Cardiac muscle cell (in vitro differentiated cells and primary cell): Measurements from ENCODE around the gene SPAG7. TPM values are rescaled to one million over a fixed set of nuclear protein-coding genes. Genes with fewer than 3 reads are reported as not detected.

ENCODE experiments used
- DNase-seq, 2 donors: peaks; one replicate each; pipeline versions ENCODE4 v3.0.0 to v3.0.0-alpha.2; 2010 to 2017; ENCODE audit warnings: low read depth in 1 of 2, low spot score in 1 of 2
- H3K27ac ChIP-seq: fragments of 200-600 bp; sonication (generic); 2 replicates; pipeline ENCODE4 v1.5.1; 2016
- H3K27me3 ChIP-seq: fragments of 200-600 bp; sonication (generic); 2 replicates; pipeline ENCODE4 v1.6.0; 2016; ENCODE audit warnings: control low read depth
- H3K36me3 ChIP-seq: fragments of 200-600 bp; sonication (generic); 2 replicates; pipeline ENCODE4 v1.5.1; 2016; ENCODE audit warnings: control low read depth
- H3K4me1 ChIP-seq: fragments of 200-600 bp; sonication (generic); 2 replicates; pipeline ENCODE4 v1.8.1; 2017; ENCODE audit warnings: low read depth, mild to moderate bottlenecking, mixed run types
- H3K4me3 ChIP-seq: fragments of 200-600 bp; sonication (generic); 2 replicates; pipeline ENCODE4 v1.5.1; 2016; ENCODE audit warnings: mild to moderate bottlenecking
- H3K9me3 ChIP-seq: fragments of 200-600 bp; sonication (generic); 2 replicates; pipeline ENCODE4 v1.5.1; 2017; ENCODE audit warnings: low read depth, mild to moderate bottlenecking, control low read depth
- polyA plus RNA-seq: library from polyadenylated mRNA; unstranded; fragments of >200 nt; fragmentation: Nextera tagmentation; extraction: Ambion mirVana; gene quantifications from 2 replicates; pipeline ENCODE4 v1.2.1, GENCODE V29; 2016
- total RNA-seq: library from RNA; depleted of rRNA; stranded (reverse); fragments of >200 nt; gene quantifications from 2 replicates; pipeline ENCODE4 v1.2.3, GENCODE V29; 2016
- TF ChIP-seq, protein P1 (sequence below): IDR thresholded peaks from 2 replicates; pipeline ENCODE4 v1.5.1; 2012; ENCODE audit warnings: low read depth, mild to moderate bottlenecking, low read length

The SPAG7 gene, protein sequence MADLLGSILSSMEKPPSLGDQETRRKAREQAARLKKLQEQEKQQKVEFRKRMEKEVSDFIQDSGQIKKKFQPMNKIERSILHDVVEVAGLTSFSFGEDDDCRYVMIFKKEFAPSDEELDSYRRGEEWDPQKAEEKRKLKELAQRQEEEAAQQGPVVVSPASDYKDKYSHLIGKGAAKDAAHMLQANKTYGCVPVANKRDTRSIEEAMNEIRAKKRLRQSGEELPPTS
- total RNA-seq: 199 and 227 TPM in 2 replicates
- 394 and 399 TPM in 2 replicates for polyA plus RNA-seq

DNA sequence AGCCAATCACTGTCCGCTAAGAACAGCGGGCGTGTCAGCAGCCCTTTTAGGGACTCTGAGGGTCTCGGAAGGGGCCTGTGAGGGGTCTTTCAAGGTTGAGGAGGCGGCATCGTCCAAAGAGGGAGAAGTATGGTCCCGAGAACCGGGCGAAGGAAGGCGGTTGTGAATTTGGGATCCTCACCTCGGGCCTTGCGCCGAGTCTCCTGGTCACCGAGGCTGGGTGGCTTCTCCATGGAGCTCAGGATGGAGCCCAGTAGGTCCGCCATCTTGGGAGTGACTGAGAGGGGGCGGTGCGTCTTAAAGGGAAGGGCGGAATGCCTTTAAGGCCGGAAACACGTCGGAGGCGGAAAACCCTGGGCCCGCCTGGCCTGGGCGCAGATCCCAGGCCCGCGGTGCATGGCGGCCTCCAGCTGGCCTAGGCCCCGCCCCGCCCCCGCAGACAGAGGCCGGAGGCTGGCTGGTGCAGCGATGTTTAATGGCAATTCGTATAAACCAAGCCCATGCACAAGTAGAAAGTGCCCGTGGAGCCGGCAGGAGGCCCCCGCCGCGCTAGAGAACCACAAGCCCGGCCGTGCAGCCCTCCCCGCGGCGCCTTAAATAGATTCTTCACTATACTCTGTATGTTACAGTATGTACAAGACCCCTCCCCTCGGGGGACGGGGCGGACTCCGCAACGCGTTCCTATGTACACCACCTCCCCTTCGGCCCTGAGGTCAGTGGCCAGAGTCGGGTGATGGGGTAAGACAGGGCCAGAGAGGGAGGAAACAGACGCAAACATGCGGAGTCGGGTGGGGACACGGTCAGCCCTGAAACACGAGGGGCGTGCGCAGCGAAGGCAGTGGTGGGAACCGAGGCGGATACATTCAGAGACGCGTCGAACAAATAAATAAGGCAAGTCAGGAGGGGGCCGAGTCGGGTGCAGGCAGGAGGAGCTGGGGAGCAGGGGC lies at the start of gene SPAG7:
TSS of gene SPAG7 (minus strand) at position 279 of the 947 bp plus-strand sequence. CDS start at position 266, 13 bp downstream.
- Histone ChIP-seq H3K27ac (peak within 1 kb of the TSS; percentile 96), H3K4me1 (peaks cover 12% of the 10 kb centered on the region), H3K27me3 (no peaks in the 10 kb centered on the region), H3K9me3 (no peaks in the 10 kb centered on the region), H3K4me3 (peak within 1 kb of the TSS; percentile 52), H3K36me3 (no peaks in the 10 kb centered on the region)
- DNase-seq: peak; percentile 98 to 99
- TF ChIP-seq, protein P1, sequence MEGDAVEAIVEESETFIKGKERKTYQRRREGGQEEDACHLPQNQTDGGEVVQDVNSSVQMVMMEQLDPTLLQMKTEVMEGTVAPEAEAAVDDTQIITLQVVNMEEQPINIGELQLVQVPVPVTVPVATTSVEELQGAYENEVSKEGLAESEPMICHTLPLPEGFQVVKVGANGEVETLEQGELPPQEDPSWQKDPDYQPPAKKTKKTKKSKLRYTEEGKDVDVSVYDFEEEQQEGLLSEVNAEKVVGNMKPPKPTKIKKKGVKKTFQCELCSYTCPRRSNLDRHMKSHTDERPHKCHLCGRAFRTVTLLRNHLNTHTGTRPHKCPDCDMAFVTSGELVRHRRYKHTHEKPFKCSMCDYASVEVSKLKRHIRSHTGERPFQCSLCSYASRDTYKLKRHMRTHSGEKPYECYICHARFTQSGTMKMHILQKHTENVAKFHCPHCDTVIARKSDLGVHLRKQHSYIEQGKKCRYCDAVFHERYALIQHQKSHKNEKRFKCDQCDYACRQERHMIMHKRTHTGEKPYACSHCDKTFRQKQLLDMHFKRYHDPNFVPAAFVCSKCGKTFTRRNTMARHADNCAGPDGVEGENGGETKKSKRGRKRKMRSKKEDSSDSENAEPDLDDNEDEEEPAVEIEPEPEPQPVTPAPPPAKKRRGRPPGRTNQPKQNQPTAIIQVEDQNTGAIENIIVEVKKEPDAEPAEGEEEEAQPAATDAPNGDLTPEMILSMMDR: no peak

DNA sequence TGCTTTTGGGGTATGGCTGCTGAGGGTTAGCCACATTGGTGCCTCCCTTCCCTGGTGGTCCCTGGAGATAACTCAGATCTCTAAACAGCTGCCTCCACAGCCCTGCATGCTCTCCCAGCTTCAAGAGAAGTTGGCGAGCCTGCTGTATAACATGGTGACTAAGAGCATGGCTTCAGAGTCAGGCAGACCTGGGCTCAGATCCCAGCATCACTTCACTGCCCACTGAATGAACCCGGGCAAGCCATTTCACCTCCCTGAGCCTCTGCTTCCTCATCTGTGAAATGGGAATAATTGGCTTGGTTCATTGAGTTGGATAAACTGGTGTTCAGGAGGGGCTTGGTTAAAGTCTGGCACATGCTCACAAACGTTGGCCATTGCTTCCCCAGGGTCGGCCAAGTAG lies 46.7 kb upstream of the SPAG7 start:
- H3K27ac ChIP-seq: no peak overlapping the region
- H3K27me3 ChIP-seq: no peaks in the 10 kb centered on the region
- peaks cover 35% of the 10 kb centered on the region for H3K36me3 ChIP-seq
- TF ChIP-seq, protein P1: no peak
- no peaks in the 10 kb centered on the region for H3K4me1 ChIP-seq
- H3K4me3 ChIP-seq: no peak overlapping the region
- no peak for DNase-seq
- H3K9me3 ChIP-seq: no peaks in the 10 kb centered on the region

DNA sequence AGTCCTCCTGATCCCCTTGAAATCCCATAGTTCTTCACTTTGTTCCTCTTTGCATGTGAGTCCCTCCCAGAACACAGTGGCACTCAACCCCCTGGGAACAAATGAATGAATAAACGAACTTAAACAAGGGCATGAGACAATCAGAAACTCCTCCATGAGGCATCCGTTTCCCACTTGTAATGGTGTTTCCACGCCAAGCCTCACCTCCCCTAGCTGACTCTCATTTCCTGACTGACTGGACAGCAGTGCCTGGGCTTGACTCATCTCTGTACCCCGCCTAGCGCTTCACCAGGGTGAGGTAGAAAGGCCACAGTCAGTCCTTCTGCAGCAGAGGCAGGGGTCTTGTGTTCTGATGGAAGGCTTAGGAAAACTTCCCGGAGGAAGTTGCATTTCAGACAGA lies 44.3 kb upstream of the SPAG7 start:
- H3K27ac ChIP-seq: no peak overlapping the region
- no peak overlapping the region for H3K4me3 ChIP-seq
- peaks cover 44% of the 10 kb centered on the region for H3K36me3 ChIP-seq
- no peaks in the 10 kb centered on the region for H3K9me3 ChIP-seq
- H3K4me1 ChIP-seq: no peaks in the 10 kb centered on the region
- H3K27me3 ChIP-seq: no peaks in the 10 kb centered on the region
- DNase-seq: peak in 1 of 2 donors; percentile 30
- TF ChIP-seq, protein P1: no peak

DNA sequence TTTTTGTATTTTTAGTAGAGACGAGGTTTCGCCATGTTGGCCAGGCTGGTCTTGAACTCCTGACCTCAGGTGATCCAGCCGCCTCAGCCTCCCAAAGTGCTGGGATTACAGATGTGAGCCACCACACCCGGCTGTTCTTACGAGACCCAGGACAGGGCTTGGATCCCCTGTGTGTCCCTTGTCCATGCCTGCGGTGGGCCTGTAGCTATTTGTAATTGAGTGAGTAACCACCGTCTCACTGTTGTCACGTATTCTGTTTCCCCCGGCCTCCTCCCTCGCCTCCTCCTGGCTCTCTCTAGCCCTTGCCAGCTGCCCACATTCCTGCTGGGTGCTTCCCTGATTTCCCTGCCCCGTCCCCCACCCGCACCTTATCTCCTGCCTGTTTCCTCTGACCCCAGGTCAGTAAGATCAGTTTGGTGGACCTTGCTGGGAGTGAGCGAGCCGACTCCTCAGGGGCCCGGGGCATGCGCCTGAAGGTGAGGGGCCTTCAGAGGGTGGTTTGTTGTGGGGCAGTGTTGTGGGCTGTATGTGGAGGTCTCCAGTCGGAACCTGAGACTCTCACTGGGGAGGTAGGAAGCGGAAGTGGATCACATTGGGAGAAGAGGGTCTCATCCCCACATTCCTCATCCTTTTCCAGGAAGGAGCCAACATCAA lies 35.7 kb upstream of the SPAG7 start:
- Histone ChIP-seq H3K36me3 (peaks cover 67% of the 10 kb centered on the region), H3K9me3 (no peaks in the 10 kb centered on the region), H3K4me1 (peaks cover 22% of the 10 kb centered on the region), H3K27me3 (no peaks in the 10 kb centered on the region), H3K27ac (no peak overlapping the region), H3K4me3 (no peak overlapping the region)
- TF ChIP-seq, protein P1: no peak
- DNase-seq: no peak

DNA sequence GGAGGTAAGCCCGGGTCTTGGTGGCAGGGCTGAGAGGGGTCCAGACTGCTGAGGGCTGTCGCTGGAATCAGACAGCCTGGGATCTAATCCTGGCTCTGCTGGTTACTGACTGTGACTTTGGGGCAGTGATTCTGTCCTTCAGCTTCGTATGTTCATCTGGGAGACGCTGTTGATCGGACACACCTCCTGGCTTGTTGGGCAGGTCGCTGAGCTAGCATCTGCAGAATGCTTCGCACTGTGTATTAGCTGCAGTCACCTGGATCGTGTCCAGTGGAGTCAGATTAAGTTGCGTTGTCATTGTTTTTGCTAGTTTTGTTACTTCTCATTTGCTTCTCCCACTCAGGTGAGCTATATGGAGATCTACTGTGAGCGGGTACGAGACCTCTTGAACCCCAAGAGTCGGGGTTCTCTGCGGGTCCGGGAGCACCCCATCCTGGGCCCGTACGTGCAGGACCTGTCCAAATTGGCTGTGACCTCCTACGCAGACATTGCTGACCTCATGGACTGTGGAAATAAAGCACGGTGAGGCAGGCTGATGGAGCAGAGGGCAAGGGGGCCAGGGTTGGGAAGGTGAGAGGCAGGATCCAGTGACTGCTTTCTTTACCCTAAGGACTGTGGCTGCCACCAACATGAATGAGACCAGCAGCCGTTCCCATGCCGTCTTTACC lies 34.6 kb upstream of the SPAG7 start:
- no peak overlapping the region for H3K4me3 ChIP-seq
- DNase-seq: no peak
- H3K27me3 ChIP-seq: no peaks in the 10 kb centered on the region
- peaks cover 22% of the 10 kb centered on the region for H3K4me1 ChIP-seq
- TF ChIP-seq, protein P1: no peak
- H3K9me3 ChIP-seq: no peaks in the 10 kb centered on the region
- peaks cover 57% of the 10 kb centered on the region for H3K36me3 ChIP-seq
- no peak overlapping the region for H3K27ac ChIP-seq
